ENCODE measurements around the gene SLC4A4. TPM values are rescaled to one million over a fixed set of nuclear protein-coding genes. Genes with fewer than 3 reads are reported as not detected.

The SLC4A4 gene
- total and polyA plus RNA-seq, 10 of the 15 experiments (the other 5 are each of a cell fraction or from before 2014, with no cell fraction given): 0.05 to 0.44 (median 0.18) TPM

- H3K79me2 ChIP-seq (ENCODE audit: control insufficient read depth, insufficient read depth, low read length): no peaks in the 10 kb centered on the region
- ChIA-PET SMC1A (ENCODE audit: uncharacterized antibody, unreplicated experiment) (no interaction called here), POLR2A (no interaction called here), RAD21 (ENCODE audit: unreplicated experiment) (interaction anchor here (0.7 kb wide), 1 partner anchor 811 kb away, joined by 3 read pairs; no protein-coding TSS in a partner anchor), CTCF (no interaction called here)
- BruUV-seq (replicated peaks): no TSS peak
- H3K9me3 ChIP-seq (replicated peaks; ENCODE audit: control insufficient read depth, insufficient read depth, low read length): no peaks in the 10 kb centered on the region
- no peak overlapping the region for H3K4me2 ChIP-seq (ENCODE audit: control insufficient read depth, insufficient read depth)
- no peak for ATAC-seq
- H2AFZ ChIP-seq (ENCODE audit: control insufficient read depth, low read depth, low read length): no peak overlapping the region
- H3K4me1 ChIP-seq (ENCODE audit: control insufficient read depth, insufficient read depth, low read length): no peaks in the 10 kb centered on the region
- DNase-seq (ENCODE audit: low read depth, low spot score): no peak
- intact Hi-C loops (cut with micrococcal nuclease; ENCODE audit: unreplicated experiment): no loop called here
- H3K27me3 ChIP-seq (replicated peaks in 1 of 2; ENCODE audit: control insufficient read depth in 2 of 2, insufficient read depth in 2 of 2, low read length in 1 of 2): no peaks in the 10 kb centered on the region
- no peak overlapping the region for H3K9ac ChIP-seq (ENCODE audit: control insufficient read depth, insufficient read depth, low read length)
- no peak overlapping the region for H3K27ac ChIP-seq (ENCODE audit: control insufficient read depth, insufficient read depth)
- TF ChIP-seq SRF (IDR thresholded peaks at IDR 0.05; ENCODE audit: low read depth in 2 of 2, low read length in 2 of 2) (no peak), ETV6 (conservative IDR thresholded peaks at IDR 0.05 in 1 of 2, IDR thresholded peaks at IDR 0.05 in 1 of 2; ENCODE audit: borderline replicate concordance in 1 of 2, low read depth in 1 of 2) (no peak), IKZF2 (IDR thresholded peaks at IDR 0.05) (no peak), SP1 (IDR thresholded peaks at IDR 0.05; ENCODE audit: low read depth, low read length) (no peak), HCFC1 (IDR thresholded peaks at IDR 0.05; ENCODE audit: low read length) (no peak), ZZZ3 (IDR thresholded peaks at IDR 0.05; ENCODE audit: control insufficient read depth, insufficient read length, low read depth) (no peak)
- in situ Hi-C loops (cut with MboI): no loop called here
- no peak for FAIRE-seq
- H3K36me3 ChIP-seq (ENCODE audit: control insufficient read depth in 2 of 2, insufficient read depth in 2 of 2, low read length in 1 of 2): no peaks in the 10 kb centered on the region
- H3K4me3 ChIP-seq: no peak overlapping the region
- WGBS (ENCODE audit: insufficient coverage, insufficient replicate concordance, low lambda C conversion rate, missing lambda C conversion rate): 33% methylated on average over 3 of the region's 3 CpGs
- no peaks in the 10 kb centered on the region for H4K20me1 ChIP-seq (ENCODE audit: control insufficient read depth, insufficient read depth)
These were observed 128.0 kb downstream of the SLC4A4 start for GRCh38 chr4:71466775-71467174.

- Histone ChIP-seq H2AFZ (ENCODE audit: control insufficient read depth, low read depth, low read length) (no peak overlapping the region), H3K36me3 (ENCODE audit: control insufficient read depth in 2 of 2, insufficient read depth in 2 of 2, low read length in 1 of 2) (no peaks in the 10 kb centered on the region), H3K27me3 (replicated peaks in 1 of 2; ENCODE audit: control insufficient read depth in 2 of 2, insufficient read depth in 2 of 2, low read length in 1 of 2) (no peaks in the 10 kb centered on the region), H3K4me1 (ENCODE audit: control insufficient read depth, insufficient read depth, low read length) (no peaks in the 10 kb centered on the region), H3K27ac (ENCODE audit: control insufficient read depth, insufficient read depth) (no peak overlapping the region), H3K79me2 (ENCODE audit: control insufficient read depth, insufficient read depth, low read length) (no peaks in the 10 kb centered on the region), H3K9ac (ENCODE audit: control insufficient read depth, insufficient read depth, low read length) (no peak overlapping the region), H3K4me2 (ENCODE audit: control insufficient read depth, insufficient read depth) (no peak overlapping the region), H4K20me1 (ENCODE audit: control insufficient read depth, insufficient read depth) (no peaks in the 10 kb centered on the region), H3K4me3 (no peak overlapping the region), H3K9me3 (replicated peaks; ENCODE audit: control insufficient read depth, insufficient read depth, low read length) (no peaks in the 10 kb centered on the region)
- POLR2A ChIA-PET: no interaction called here
- DNase-seq (ENCODE audit: low read depth, low spot score) (no peak), ATAC-seq (no peak), FAIRE-seq (no peak)
- TF ChIP-seq ESRRA (IDR thresholded peaks at IDR 0.05; ENCODE audit: low read length): no peak
- TF ChIP-seq SREBF2 (IDR thresholded peaks at IDR 0.05; ENCODE audit: low read length): no peak
- no peak for TF ChIP-seq ETV6 (conservative IDR thresholded peaks at IDR 0.05 in 1 of 2, IDR thresholded peaks at IDR 0.05 in 1 of 2; ENCODE audit: borderline replicate concordance in 1 of 2, low read depth in 1 of 2)
- no peak for TF ChIP-seq NKRF (conservative IDR thresholded peaks at IDR 0.05)
- no peak for TF ChIP-seq ELK1 (IDR thresholded peaks at IDR 0.05; ENCODE audit: low read depth, low read length)
- TF ChIP-seq TBL1XR1 (IDR thresholded peaks at IDR 0.05; ENCODE audit: low read depth, low read length): no peak
- no peak for TF ChIP-seq NFYB (IDR thresholded peaks at IDR 0.05; ENCODE audit: insufficient read depth, low read depth, low read length)
- no peak for TF ChIP-seq IRF5 (IDR thresholded peaks at IDR 0.05; ENCODE audit: borderline replicate concordance)
- CTCF ChIA-PET: no interaction called here
- WGBS (ENCODE audit: insufficient coverage, insufficient replicate concordance, low lambda C conversion rate, missing lambda C conversion rate): 0% methylated on average over 2 of the region's 2 CpGs
- intact Hi-C loops (cut with micrococcal nuclease; ENCODE audit: unreplicated experiment): no loop called here
- BruUV-seq (replicated peaks): no TSS peak
- in situ Hi-C loops (cut with MboI): no loop called here
- RAD21 ChIA-PET (ENCODE audit: unreplicated experiment): no interaction called here
- SMC1A ChIA-PET (ENCODE audit: uncharacterized antibody, unreplicated experiment): no interaction called here
These were observed 129.4 kb downstream of the SLC4A4 start for GRCh38 chr4:71468116-71468710.

All from GM12878 (cell line).